GM19452 (cell line): ENCODE results near the gene CD59.
"Not testable (repeated sequence)": the region's sequence is repeated elsewhere in the genome, so short reads cannot be mapped to it uniquely, and the experiment has no call there.

Experiments
- ATAC-seq: cut with Tn5 transposase; IDR thresholded peaks from one replicate; pipeline ENCODE4 v1.9.1; 2021; ENCODE audit not compliant: unreplicated experiment

The CD59 gene

GRCh38 chr11:33716243-33716642 is 20.0 kb downstream of the CD59 start:
- no peak for ATAC-seq

GRCh38 chr11:33713856-33714398 is 22.3 kb downstream of the CD59 start:
- no peak for ATAC-seq

- ATAC-seq, result no peak
Observed at GRCh38 chr11:33713151-33713855, 22.9 kb downstream of the CD59 start.

GRCh38 chr11:33712436-33712835 is 23.8 kb downstream of the CD59 start:
- no peak for ATAC-seq

GRCh38 chr11:33709466-33709865 is 26.8 kb downstream of the CD59 start:
- ATAC-seq, result no peak

- no peak for ATAC-seq
Observed at GRCh38 chr11:33708985-33709384, 27.2 kb downstream of the CD59 start.

GRCh38 chr11:33707831-33708230 is 28.4 kb downstream of the CD59 start:
- not testable (repeated sequence) for ATAC-seq

- no peak for ATAC-seq
Observed at GRCh38 chr11:33706966-33707365, 29.3 kb downstream of the CD59 start.

- ATAC-seq, result no peak
Observed at GRCh38 chr11:33706546-33706945, 29.7 kb downstream of the CD59 start.

GRCh38 chr11:33704240-33705002 is 31.8 kb downstream of the CD59 start:
- no peak for ATAC-seq

- ATAC-seq, result no peak
Observed at GRCh38 chr11:33703788-33704187, 32.4 kb downstream of the CD59 start.

GRCh38 chr11:33703234-33703633 is 33.0 kb downstream of the CD59 start:
- no peak for ATAC-seq

- no peak for ATAC-seq
Observed at GRCh38 chr11:33701302-33702230, 34.7 kb downstream of the CD59 start.

GRCh38 chr11:33700502-33701271 is 35.5 kb downstream of the CD59 start, which contains the start of gene C11orf91:
Gene C11orf91 (minus strand): TSS chr11:33700826. CDS start chr11:33700740, 86 bp downstream.
- peak; percentile 90 for ATAC-seq

- ATAC-seq, result no peak
Observed at GRCh38 chr11:33700063-33700501, 36.1 kb downstream of the CD59 start.

GRCh38 chr11:33699515-33700062 is 36.6 kb downstream of the CD59 start:
- ATAC-seq, result no peak

- ATAC-seq, result no peak
Observed at GRCh38 chr11:33698921-33699320, 37.3 kb downstream of the CD59 start.

GRCh38 chr11:33697997-33698396 is 38.2 kb downstream of the CD59 start:
- no peak for ATAC-seq

GRCh38 chr11:33696931-33697638 is 39.1 kb downstream of the CD59 start:
- ATAC-seq, result no peak
